Measurements from ENCODE around the gene DDX1. TPM values are rescaled to one million over a fixed set of nuclear protein-coding genes. Genes with fewer than 3 reads are reported as not detected.
"Not testable (repeated sequence)": the region's sequence is repeated elsewhere in the genome, so short reads cannot be mapped to it uniquely, and the experiment has no call there.

Gene DDX1
- 112 and 120 TPM in 2 replicates for total RNA-seq (2014; rRNA removed; shearing (Covaris generic))

GRCh38 chr2:15591692-15592463 lies at the start of gene DDX1:
Gene DDX1, plus strand, starts transcription at chr2:15591868. Its CDS starts 66 bp downstream, at chr2:15591934.
- DNase-seq (ENCODE audit: low spot score), result peak; percentile 67

- not testable (repeated sequence) for DNase-seq (ENCODE audit: low spot score)
Observed at GRCh38 chr2:15542269-15542668, 49.4 kb upstream of the DDX1 start.

- DNase-seq (ENCODE audit: low spot score), result no peak
Observed at GRCh38 chr2:15543053-15543452, 48.6 kb upstream of the DDX1 start.

GRCh38 chr2:15543541-15543940 lies 48.1 kb upstream of the DDX1 start:
- DNase-seq (ENCODE audit: low spot score), result no peak

GRCh38 chr2:15544227-15544626 lies 47.4 kb upstream of the DDX1 start:
- DNase-seq (ENCODE audit: low spot score), result no peak

GRCh38 chr2:15546297-15547098 lies 45.2 kb upstream of the DDX1 start:
- no peak for DNase-seq (ENCODE audit: low spot score)

- DNase-seq (ENCODE audit: low spot score), result no peak
Observed at GRCh38 chr2:15547115-15547876, 44.4 kb upstream of the DDX1 start.

- DNase-seq (ENCODE audit: low spot score), result no peak
Observed at GRCh38 chr2:15548974-15549373, 42.7 kb upstream of the DDX1 start.

GRCh38 chr2:15553519-15553918 lies 38.1 kb upstream of the DDX1 start:
- no peak for DNase-seq (ENCODE audit: low spot score)

GRCh38 chr2:15553951-15554350 lies 37.7 kb upstream of the DDX1 start:
- DNase-seq (ENCODE audit: low spot score), result no peak

GRCh38 chr2:15554525-15555218 lies 37.0 kb upstream of the DDX1 start:
- DNase-seq (ENCODE audit: low spot score), result no peak

GRCh38 chr2:15555760-15556193 lies 35.9 kb upstream of the DDX1 start:
- no peak for DNase-seq (ENCODE audit: low spot score)

- no peak for DNase-seq (ENCODE audit: low spot score)
Observed at GRCh38 chr2:15556311-15556930, 35.2 kb upstream of the DDX1 start.

- DNase-seq (ENCODE audit: low spot score), result peak; percentile 8
Observed at GRCh38 chr2:15557887-15558311, 33.8 kb upstream of the DDX1 start.

- no peak for DNase-seq (ENCODE audit: low spot score)
Observed at GRCh38 chr2:15559379-15560139, 32.1 kb upstream of the DDX1 start.

GRCh38 chr2:15560140-15560987 lies 31.3 kb upstream of the DDX1 start:
- peak; percentile 40 for DNase-seq (ENCODE audit: low spot score)

GRCh38 chr2:15560988-15561573 lies 30.6 kb upstream of the DDX1 start, which contains the start of gene NBAS:
Gene NBAS, minus strand, starts transcription at chr2:15561334. Its CDS starts 30 bp downstream, at chr2:15561304.
- DNase-seq (ENCODE audit: low spot score), result peak; percentile 83

- DNase-seq (ENCODE audit: low spot score), result peak; percentile 35
Observed at GRCh38 chr2:15561574-15562344, 29.9 kb upstream of the DDX1 start.
